Skeletal muscle satellite cell (primary cell): Measurements from ENCODE around the gene BACH2.
"Not testable (repeated sequence)": the region's sequence is repeated elsewhere in the genome, so short reads cannot be mapped to it uniquely, and the experiment has no call there.

Source experiments
- H3K27me3 ChIP-seq: 2 replicates; pipeline ENCODE4 v1.7.0; 2013; ENCODE audit warnings: low read length; ENCODE audit not compliant: control insufficient read depth, insufficient read depth
- H3K36me3 ChIP-seq: 2 replicates; pipeline ENCODE4 v1.7.0; 2013; ENCODE audit warnings: mild to moderate bottlenecking, control low read depth, low read length; ENCODE audit not compliant: insufficient read depth
- H3K4me1 ChIP-seq: 2 replicates; pipeline ENCODE4 v1.7.0; 2013; ENCODE audit warnings: low read length; ENCODE audit not compliant: control insufficient read depth, insufficient read depth
- H3K4me2 ChIP-seq: 2 replicates; pipeline ENCODE4 v1.7.0; 2013; ENCODE audit warnings: mild to moderate bottlenecking, low read length
- H3K4me3 ChIP-seq: 2 replicates; pipeline ENCODE4 v1.7.0; 2013; ENCODE audit warnings: low read length
- H3K9ac ChIP-seq: 2 replicates; pipeline ENCODE4 v1.7.0; 2013; ENCODE audit warnings: mild to moderate bottlenecking, low read depth, low read length, moderate library complexity
- H3K9me3 ChIP-seq: replicated peaks from 2 replicates; pipeline ENCODE4 v1.7.0; 2013; ENCODE audit warnings: mild to moderate bottlenecking, control low read depth, low read length

Gene BACH2

GRCh38 chr6:89921197-89921596, 375.4 kb downstream of the BACH2 start:
- Histone ChIP-seq H3K27me3 (peaks cover 7% of the 10 kb centered on the region), H3K4me2 (no peak overlapping the region), H3K4me3 (no peak overlapping the region), H3K36me3 (no peaks in the 10 kb centered on the region), H3K4me1 (no peaks in the 10 kb centered on the region), H3K9me3 (no peaks in the 10 kb centered on the region), H3K9ac (no peak overlapping the region)

DNA sequence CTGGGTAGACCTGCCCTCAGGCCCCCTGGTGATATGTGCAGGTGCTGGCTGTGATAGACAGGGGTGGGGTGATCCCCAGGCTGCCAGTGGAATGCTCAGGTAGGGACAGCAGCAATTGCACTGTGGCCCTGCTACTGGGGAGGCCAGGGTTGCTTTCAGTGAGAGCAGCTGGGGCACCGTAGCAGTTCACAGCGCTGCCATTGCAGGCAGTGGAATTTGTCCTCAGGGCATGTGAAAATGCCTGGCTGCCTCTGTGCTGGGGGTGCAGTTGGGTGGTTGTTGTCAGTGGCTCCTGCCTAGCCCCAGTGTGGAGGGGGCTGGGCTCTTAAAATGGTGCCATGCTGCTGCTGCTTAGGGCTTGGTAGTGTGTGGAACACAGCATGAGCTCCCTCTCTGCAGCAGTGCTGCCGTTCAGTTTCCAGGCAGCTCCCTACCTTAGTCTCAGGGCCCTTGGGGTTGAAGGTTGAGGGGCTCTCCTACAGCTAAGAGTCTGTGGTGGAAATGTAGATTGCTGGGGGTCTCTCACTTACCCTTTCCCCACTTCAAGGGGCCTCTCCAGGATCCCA, 378.8 kb downstream of the BACH2 start:
- H3K36me3 ChIP-seq = no peaks in the 10 kb centered on the region
- no peaks in the 10 kb centered on the region for H3K4me1 ChIP-seq
- H3K9me3 ChIP-seq = no peaks in the 10 kb centered on the region
- no peak overlapping the region for H3K4me2 ChIP-seq
- no peak overlapping the region for H3K4me3 ChIP-seq
- H3K9ac ChIP-seq = no peak overlapping the region
- H3K27me3 ChIP-seq = peaks cover 3% of the 10 kb centered on the region

DNA sequence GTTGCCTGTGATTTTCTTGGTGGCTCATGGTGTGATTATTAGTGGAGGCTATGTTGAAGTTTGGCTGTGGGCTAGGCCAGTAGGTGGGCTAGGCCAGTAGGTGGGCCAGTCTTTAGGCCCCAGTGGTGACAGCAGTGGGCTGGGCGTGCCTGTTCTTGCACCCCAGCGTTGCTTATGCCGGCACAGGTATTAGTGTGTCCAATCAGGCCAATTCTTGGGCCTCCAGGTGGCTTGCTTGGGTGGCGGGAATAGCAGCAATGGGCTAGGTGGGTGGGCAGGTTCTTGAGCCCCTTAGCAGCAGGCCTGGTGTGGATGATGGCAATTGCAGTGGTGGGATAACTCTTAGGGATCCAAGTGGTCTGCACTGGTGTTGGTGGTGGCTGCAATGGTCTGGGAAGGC, 379.4 kb downstream of the BACH2 start:
- Histone ChIP-seq H3K4me2 (no peak overlapping the region), H3K4me1 (no peaks in the 10 kb centered on the region), H3K9ac (no peak overlapping the region), H3K4me3 (no peak overlapping the region), H3K9me3 (no peaks in the 10 kb centered on the region), H3K27me3 (peaks cover 7% of the 10 kb centered on the region), H3K36me3 (no peaks in the 10 kb centered on the region)

GRCh38 chr6:89916136-89916920, 380.3 kb downstream of the BACH2 start:
- H3K4me2 ChIP-seq = no peak overlapping the region
- no peak overlapping the region for H3K9ac ChIP-seq
- H3K4me1 ChIP-seq = no peaks in the 10 kb centered on the region
- H3K36me3 ChIP-seq = no peaks in the 10 kb centered on the region
- no peaks in the 10 kb centered on the region for H3K9me3 ChIP-seq
- peaks cover 8% of the 10 kb centered on the region for H3K27me3 ChIP-seq
- no peak overlapping the region for H3K4me3 ChIP-seq

DNA sequence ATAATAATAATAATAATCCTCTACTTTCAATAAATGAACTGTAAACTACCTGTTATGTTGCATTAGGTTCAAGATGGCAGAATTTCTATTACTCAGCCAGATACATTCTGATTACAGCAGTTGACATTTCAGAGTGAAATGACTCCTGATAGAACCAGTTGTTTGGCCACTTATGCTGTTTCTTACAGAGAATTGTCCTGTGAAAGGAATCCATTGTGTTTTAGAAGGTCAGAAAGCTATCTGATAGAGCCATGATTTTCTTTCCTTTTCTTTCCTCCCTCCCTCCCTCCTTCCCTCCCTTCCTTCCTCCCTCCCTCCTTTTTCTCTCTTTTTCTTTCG, 385.8 kb downstream of the BACH2 start:
- no peak overlapping the region for H3K4me3 ChIP-seq
- no peak overlapping the region for H3K9ac ChIP-seq
- H3K4me1 ChIP-seq = no peaks in the 10 kb centered on the region
- H3K4me2 ChIP-seq = no peak overlapping the region
- peaks cover 10% of the 10 kb centered on the region for H3K27me3 ChIP-seq
- no peaks in the 10 kb centered on the region for H3K9me3 ChIP-seq
- no peaks in the 10 kb centered on the region for H3K36me3 ChIP-seq

DNA sequence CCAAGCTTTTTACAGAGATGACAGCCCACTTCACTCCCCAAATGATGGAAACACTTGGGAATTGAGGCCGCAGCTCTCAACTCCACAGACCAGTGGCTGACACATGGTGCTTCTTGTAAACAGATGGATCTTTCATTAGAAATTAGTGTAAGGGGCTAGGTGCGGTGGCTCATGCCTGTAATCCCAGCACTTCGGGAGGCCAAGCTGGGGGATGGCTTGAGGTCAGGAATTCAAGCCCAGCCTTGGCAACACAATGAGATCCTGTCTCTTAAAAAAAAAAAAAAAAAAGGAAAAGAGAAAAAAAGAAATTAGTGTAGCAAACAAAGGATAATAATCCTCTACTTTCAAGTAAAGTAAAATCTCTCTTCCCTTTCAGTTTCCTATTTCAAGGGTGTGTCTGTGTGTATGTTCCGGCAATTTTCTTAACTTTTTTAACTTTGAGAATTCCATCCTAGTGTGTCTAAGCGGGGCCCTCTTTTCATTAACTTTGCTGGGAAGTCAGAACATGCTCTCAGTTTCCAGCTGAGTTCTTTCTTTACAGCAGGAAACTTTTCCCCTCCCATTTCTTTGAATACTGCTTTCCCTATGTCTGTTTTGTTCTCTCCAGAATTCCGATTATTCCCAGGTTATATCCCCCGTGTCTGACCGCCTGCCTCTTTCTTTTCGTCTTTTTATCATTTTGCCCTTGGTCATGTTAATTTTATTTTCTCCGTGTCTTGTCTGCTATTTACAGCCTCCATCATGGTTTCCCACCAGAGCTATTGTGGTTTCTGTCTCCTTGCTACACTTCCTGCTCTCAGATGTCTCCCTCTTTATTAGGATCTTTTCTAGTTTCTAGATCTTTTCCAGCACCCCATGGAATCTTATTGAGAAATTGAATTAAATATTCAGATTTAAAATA, 386.4 kb downstream of the BACH2 start:
- H3K27me3 ChIP-seq, H3K36me3 ChIP-seq, H3K4me1 ChIP-seq, H3K9me3 ChIP-seq, H3K9ac ChIP-seq, H3K4me2 ChIP-seq, H3K4me3 ChIP-seq: not testable (repeated sequence)

DNA sequence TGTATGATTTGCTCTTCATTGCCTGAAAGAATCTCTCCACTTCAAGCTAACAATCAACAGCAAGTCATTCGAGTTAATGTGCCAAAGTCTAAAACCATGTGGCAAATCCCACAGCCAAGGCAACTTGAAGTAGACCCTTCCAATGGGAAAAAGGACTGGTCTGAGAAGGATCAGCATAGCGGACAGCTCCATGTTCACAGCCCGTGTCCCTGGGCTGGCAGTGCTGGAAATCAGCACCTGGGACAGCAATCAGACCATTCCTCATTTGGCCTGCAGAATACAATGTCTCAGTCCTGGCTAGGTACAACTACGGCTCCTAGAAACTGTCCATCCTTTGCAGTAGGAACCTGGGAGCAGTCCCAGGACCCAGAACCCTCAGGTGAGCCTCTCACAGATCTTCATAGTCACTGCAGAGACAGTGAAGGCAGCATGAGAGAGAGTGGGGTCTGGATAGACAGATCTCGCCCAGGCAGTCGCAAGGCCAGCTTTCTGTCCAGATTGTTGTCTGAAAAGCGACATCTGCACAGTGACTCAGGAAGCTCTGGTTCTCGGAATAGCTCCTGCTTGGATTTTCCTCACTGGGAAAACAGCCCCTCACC, 401.3 kb downstream of the BACH2 start:
- Histone ChIP-seq H3K9me3 (no peaks in the 10 kb centered on the region), H3K27me3 (peaks cover 3% of the 10 kb centered on the region), H3K9ac (no peak overlapping the region), H3K36me3 (no peaks in the 10 kb centered on the region), H3K4me2 (no peak overlapping the region), H3K4me1 (no peaks in the 10 kb centered on the region), H3K4me3 (no peak overlapping the region)

DNA sequence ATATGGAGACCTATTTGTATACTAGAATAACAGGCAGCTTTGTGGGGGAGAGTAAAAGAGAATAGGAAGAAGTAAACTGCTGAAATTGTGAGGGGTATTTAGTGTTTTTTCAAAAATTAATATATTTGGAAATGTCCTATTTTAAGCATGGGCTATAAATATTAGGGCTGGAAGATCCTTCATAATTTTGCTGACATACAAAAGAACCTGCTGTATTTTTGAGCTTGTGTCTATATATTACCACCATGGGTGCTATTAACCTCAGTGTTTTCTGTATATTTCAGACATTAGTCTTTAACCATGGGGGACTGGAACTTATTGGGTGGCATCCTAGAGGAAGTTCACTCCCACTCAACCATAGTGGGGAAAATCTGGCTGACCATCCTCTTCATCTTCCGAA, 402.5 kb downstream of the BACH2 start, which contains the start of gene GJA10:
GJA10 (plus strand) TSS at position 301 of the 400 bp plus-strand sequence; CDS start at position 301, 0 bp downstream.
- Histone ChIP-seq H3K4me3 (no peak within 1 kb of the TSS), H3K36me3 (no peaks in the 10 kb centered on the region), H3K27me3 (peaks cover 5% of the 10 kb centered on the region), H3K9me3 (no peaks in the 10 kb centered on the region), H3K9ac (no peak within 1 kb of the TSS), H3K4me2 (no peak within 1 kb of the TSS), H3K4me1 (no peaks in the 10 kb centered on the region)

DNA sequence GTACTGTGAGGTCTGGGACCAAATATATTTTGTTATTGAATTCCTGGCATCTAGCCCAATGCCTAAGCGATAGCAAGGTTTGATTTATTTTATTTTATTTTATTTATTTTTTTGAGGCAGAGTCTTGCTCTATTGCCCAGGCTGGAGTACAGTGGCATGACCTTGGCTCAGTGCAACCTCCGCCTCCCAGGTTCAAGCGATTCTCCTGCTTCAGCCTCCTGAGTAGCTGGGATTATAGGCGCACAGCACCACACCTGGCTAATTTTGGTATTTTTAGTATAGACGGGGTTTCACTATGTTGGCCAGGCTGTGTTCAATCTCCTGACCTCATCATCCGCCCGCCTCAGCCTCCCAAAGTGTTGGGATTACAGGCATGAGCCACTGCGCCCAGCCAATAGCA, 404.1 kb downstream of the BACH2 start:
- not testable (repeated sequence) for H3K4me1 ChIP-seq, H3K4me2 ChIP-seq, H3K9ac ChIP-seq, H3K36me3 ChIP-seq, H3K9me3 ChIP-seq, H3K4me3 ChIP-seq
- peaks cover 10% of the 10 kb centered on the region for H3K27me3 ChIP-seq

DNA sequence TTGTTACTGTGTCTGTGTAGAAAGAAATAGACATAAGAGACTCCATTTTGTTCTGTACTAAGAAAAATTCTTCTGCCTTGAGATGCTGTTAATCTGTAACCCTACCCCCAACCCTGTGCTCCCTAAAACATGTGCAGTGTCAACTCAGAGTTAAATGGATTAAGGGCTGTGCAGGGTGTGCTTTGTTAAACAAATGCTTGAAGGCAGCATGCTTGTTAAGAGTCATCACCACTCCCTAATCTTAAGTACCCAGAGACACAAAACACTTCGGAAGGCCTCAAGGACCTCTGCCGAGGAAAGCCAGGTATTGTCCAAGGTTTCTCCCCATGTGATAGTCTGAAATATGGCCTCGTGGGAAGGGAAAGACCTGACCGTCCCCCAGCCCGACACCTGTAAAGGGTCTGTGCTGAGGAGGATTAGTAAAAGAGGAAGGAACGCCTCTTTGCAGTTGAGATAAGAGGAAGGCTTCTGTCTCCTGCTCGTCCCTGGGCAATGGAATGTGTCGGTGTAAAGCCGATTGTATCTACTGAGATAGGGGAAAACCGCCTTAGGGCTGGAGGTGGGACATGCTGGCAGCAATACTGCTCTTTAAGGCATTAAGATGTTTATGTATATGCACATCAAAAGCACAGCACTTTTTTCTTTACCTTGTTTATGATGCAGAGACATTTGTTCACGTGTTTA, 405.7 kb downstream of the BACH2 start:
- not testable (repeated sequence) for H3K9me3 ChIP-seq, H3K9ac ChIP-seq, H3K4me2 ChIP-seq, H3K4me3 ChIP-seq, H3K36me3 ChIP-seq, H3K4me1 ChIP-seq
- peaks cover 18% of the 10 kb centered on the region for H3K27me3 ChIP-seq

DNA sequence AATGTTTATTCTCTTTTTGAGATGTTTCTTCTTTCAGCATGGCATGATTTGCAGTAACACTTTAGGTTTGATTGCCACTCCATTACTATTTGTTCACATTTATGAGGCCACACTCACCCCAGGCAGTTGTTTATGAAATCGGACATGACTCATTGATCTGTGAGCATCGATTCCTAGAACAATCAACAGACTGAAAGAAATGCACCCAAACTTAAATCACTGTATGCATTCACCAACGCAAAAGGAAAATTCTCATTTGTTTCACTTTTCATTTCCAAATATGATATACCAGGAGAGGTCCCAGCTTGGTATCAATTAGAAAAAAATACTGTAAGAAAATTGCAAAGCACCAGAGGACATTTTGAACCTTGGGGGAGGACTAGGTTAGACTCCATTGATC, 407.8 kb downstream of the BACH2 start:
- no peak overlapping the region for H3K4me2 ChIP-seq
- no peaks in the 10 kb centered on the region for H3K4me1 ChIP-seq
- H3K27me3 ChIP-seq = peaks cover 25% of the 10 kb centered on the region
- H3K4me3 ChIP-seq = no peak overlapping the region
- H3K9ac ChIP-seq = no peak overlapping the region
- no peaks in the 10 kb centered on the region for H3K9me3 ChIP-seq
- no peaks in the 10 kb centered on the region for H3K36me3 ChIP-seq
